Naive thymus-derived CD8-positive, alpha-beta T cell (primary cell): ENCODE data around the gene QRICH2. TPM values are rescaled to one million over a fixed set of nuclear protein-coding genes. Genes with fewer than 3 reads are reported as not detected.
"Not testable (repeated sequence)": the region's sequence is repeated elsewhere in the genome, so short reads cannot be mapped to it uniquely, and the experiment has no call there.

ENCODE experiments used
- ATAC-seq, 2 donors: fragments of 150-1000 bp; cut with Tn5 transposase in 1 of 2; sonication (Bioruptor Pico), chemical (Tn5 transposase) in 1 of 2; 1 replicate in 1 of 2; 2 replicates in 1 of 2; pipeline ENCODE4 v1.10.0; 2021; ENCODE audit warnings: mild to moderate bottlenecking in 2 of 2, moderate library complexity in 2 of 2
- POLR2A ChIA-PET: fragments of 350-600 bp; sonication (Branson Sonifier 250); formaldehyde crosslinking; loops from one replicate; lab custom pipeline; 2021; ENCODE audit warnings: antibody characterized with exemption; lab: Charles Lee
- DNase-seq, 10 donors: peaks; one replicate each; pipeline versions ENCODE4 v3.0.0 to v3.0.0-alpha.2; 2020 to 2022
- H3K27ac Mint-ChIP-seq, 10 donors: one replicate each; pipeline ENCODE4 v1.8.0; 2020 to 2022; ENCODE audit warnings: mild to moderate bottlenecking in 10 of 10, mixed read lengths in 10 of 10, moderate library complexity in 4 of 10, inconsistent platforms in 1 of 10
- H3K27me3 Mint-ChIP-seq, 5 donors: one replicate each; pipeline ENCODE4 v1.8.0; 2021 to 2022; ENCODE audit warnings: mixed read lengths in 5 of 5
- H3K36me3 Mint-ChIP-seq, 3 donors: one replicate each; pipeline ENCODE4 v1.8.0; 2020 to 2022; ENCODE audit warnings: mixed read lengths in 3 of 3, mild to moderate bottlenecking in 2 of 3, inconsistent platforms in 1 of 3
- H3K4me1 Mint-ChIP-seq, 4 donors: one replicate each; pipeline ENCODE4 v1.8.0; 2021 to 2022; ENCODE audit warnings: mixed read lengths in 4 of 4
- H3K4me3 Mint-ChIP-seq, 10 donors: one replicate each; pipeline ENCODE4 v1.8.0; 2020 to 2022; ENCODE audit warnings: mild to moderate bottlenecking in 10 of 10, mixed read lengths in 10 of 10, moderate library complexity in 6 of 10, inconsistent platforms in 1 of 10
- H3K9me3 Mint-ChIP-seq, 9 donors: one replicate each; pipeline ENCODE4 v1.8.0; 2020 to 2022; ENCODE audit warnings: mixed read lengths in 9 of 9, mild to moderate bottlenecking in 3 of 9, inconsistent platforms in 1 of 9, moderate library complexity in 1 of 9
- polyA plus RNA-seq, 3 donors: library from polyadenylated mRNA; unstranded; fragments of 300-500 nt; fragmentation: Illumina TruSeq; gene quantifications; one replicate each; pipeline ENCODE4 v1.2.3, GENCODE V29; 2021
- total RNA-seq, 8 experiments: library from RNA in 2 of 8; stranded (reverse) in 2 of 8; gene quantifications; one replicate each; pipeline ENCODE4 v1.2.3 and lab custom pipeline; 2021 to 2026

Gene QRICH2
- total and polyA plus RNA-seq, 5 experiments from 2014 or later = 0.13 to 8.3 (median 0.59) TPM

DNA sequence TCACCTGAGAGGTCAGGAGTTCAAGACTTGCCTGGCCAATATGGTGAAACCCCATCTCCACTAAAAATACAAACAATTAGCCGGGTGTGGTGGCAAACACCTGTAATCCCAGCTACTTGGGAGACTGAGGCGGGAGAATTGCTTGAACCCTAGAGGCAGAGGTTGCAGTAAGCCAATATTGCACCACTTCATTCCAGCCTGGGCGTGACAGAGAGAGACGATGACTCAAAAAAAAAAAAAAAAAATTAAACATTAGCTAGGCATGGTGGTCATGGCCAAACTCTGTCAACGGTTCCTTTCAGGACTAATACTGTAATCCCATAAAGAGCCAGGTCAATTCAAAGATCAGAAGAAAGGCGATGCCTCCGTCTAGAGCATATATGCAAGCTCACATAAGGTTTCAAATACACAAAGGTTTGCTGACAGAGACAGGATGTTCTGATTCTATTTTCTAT is 70.2 kb downstream of the QRICH2 start:
- Mint-ChIP-seq H3K27me3 (peaks cover 0 to 9% (median 0%) of the 10 kb centered on the region in 5 donors), H3K9me3 (no peaks in the 10 kb centered on the region), H3K27ac (peak overlapping the region; percentile 18 to 94 (median 76)), H3K4me3 (peak overlapping the region; percentile 80 to 94 (median 87)), H3K4me1 (peaks cover 24 to 52% (median 47%) of the 10 kb centered on the region in 4 donors), H3K36me3 (peaks cover 0 to 2% (median 0%) of the 10 kb centered on the region in 3 donors)
- no peak for ATAC-seq
- DNase-seq = peak in 2 of 10 donors; percentile 21 to 29
- POLR2A ChIA-PET = interaction anchor here (0.6 to 31.3 kb wide), 11 partner anchors 9 to 58 kb away, joined by 3 to 923 read pairs (median 6); partner anchors contain the start of gene UBALD2

DNA sequence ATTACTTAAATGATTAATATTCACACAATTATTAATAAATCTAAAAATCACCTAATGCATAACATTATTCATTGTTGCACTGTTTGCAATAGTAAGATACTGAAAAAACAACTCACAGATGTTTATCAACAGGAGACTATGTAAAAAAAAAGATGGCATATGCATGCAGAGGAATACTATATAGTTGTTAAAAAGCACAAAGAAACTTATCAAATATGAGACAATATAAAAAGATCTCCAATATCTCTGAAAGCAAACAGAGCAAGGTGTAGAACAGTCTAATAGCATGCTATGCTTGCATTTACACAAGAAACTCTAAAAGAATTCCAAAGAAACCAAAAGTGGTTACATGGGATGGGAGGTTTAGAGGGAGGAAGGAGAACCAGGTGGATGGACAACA is 71.5 kb downstream of the QRICH2 start:
- no peak for DNase-seq
- no peak overlapping the region for H3K4me3 Mint-ChIP-seq
- H3K27ac Mint-ChIP-seq = peak overlapping the region in 6 of 10 donors; percentile 50 to 85 (median 76)
- peaks cover 24 to 52% (median 47%) of the 10 kb centered on the region in 4 donors for H3K4me1 Mint-ChIP-seq
- peaks cover 0 to 9% (median 0%) of the 10 kb centered on the region in 5 donors for H3K27me3 Mint-ChIP-seq
- no peak for ATAC-seq
- H3K36me3 Mint-ChIP-seq = peaks cover 0 to 2% (median 2%) of the 10 kb centered on the region in 3 donors
- no peaks in the 10 kb centered on the region for H3K9me3 Mint-ChIP-seq
- POLR2A ChIA-PET = interaction anchor here (0.7 to 31.3 kb wide), 3 partner anchors 13 to 57 kb away, joined by 5 to 923 read pairs (median 10); partner anchors contain the start of gene UBALD2

DNA sequence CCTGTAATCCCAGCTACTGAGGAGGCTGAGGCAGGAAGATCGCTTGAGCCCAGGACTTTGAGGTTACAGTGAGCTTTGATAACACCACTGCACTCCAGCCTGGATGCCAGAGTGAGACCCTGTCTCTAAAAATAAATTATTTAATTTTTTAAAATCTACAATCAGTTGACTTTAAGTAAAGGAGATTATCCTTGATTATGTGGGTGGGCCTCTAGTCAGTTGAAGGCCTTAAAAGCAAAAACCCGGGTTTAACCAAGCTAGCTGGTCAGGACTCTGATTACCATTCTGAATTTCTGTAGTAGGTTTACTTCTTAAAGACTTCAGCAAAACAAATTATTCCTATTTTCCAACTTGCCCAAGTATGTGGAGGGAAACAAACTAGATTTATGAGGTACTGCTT is 72.2 kb downstream of the QRICH2 start:
- peaks cover 0 to 2% (median 2%) of the 10 kb centered on the region in 3 donors for H3K36me3 Mint-ChIP-seq
- H3K4me1 Mint-ChIP-seq = peaks cover 19 to 47% (median 42%) of the 10 kb centered on the region in 4 donors
- H3K27ac Mint-ChIP-seq = peak overlapping the region in 7 of 10 donors; percentile 10 to 85 (median 67)
- peaks cover 0 to 3% (median 0%) of the 10 kb centered on the region in 5 donors for H3K27me3 Mint-ChIP-seq
- H3K9me3 Mint-ChIP-seq = no peaks in the 10 kb centered on the region
- DNase-seq (no peak), ATAC-seq (no peak)
- H3K4me3 Mint-ChIP-seq = no peak overlapping the region
- POLR2A ChIA-PET = interaction anchor here (0.7 to 31.3 kb wide), 2 partner anchors 14 to 28 kb away, joined by 5 to 923 read pairs; partner anchors contain the start of gene UBALD2

DNA sequence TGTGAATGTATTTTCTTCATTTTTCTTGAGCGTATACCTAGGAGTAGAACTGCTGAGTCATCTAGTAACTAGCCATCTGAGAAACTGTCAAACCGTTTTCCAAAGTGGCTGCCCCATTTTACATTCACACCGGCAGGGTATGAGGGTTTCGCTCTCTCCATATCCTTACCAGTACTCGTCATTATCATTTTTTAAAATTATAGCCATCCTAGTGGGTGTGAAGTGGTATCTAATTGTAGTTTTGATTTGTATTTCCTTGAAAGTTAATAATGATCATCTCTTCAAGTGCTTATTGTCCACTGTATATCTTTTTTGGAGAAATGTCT is 73.8 kb downstream of the QRICH2 start:
- Mint-ChIP-seq H3K36me3 (peaks cover 0 to 12% (median 4%) of the 10 kb centered on the region in 3 donors), H3K27me3 (peaks cover 0 to 2% (median 0%) of the 10 kb centered on the region in 5 donors), H3K27ac (peak overlapping the region in 7 of 10 donors; percentile 17 to 85 (median 66)), H3K4me3 (no peak overlapping the region), H3K9me3 (no peaks in the 10 kb centered on the region), H3K4me1 (peaks cover 21 to 55% (median 47%) of the 10 kb centered on the region in 4 donors)
- no peak for DNase-seq
- POLR2A ChIA-PET = interaction anchor here (1.3 to 1.6 kb wide), 2 partner anchors 31 to 33 kb away, joined by 3 read pairs; partner anchors contain the start of gene UBALD2
- no peak for ATAC-seq

DNA sequence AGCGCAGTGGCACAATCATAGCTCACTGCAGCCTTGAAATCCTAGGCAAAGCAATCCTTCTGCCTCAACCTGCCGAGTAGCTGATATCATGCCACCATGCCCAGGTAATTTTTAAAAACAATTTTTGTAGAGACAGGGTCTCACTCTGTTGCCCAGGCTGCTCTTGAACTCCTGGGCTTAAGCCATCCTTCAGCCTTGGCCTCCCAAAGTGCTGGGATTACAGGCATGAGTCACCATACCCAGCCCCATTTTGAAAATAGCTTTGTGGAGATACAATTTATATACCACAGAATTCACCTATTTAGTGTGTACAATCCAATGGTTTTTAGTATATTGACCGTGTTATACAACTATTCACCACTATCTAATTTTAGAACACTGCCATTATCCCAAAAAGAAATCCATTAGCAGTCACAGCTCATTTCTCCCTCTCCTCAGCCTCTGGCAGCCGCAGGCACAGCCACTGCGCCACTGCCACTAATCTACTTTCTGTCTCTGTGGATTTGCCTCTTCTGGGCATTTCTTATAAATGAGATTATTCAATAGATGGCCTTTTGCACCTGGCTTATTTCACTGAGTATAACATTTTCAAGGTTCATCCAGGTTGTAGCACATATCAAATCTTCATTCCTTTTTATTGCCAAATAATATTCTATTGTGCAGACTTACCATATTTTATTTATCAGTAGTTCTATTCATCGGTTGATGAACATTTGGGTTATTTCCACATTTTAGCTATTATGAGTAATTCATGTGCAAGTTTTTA is 74.3 kb downstream of the QRICH2 start:
- peaks cover 3 to 15% (median 4%) of the 10 kb centered on the region in 3 donors for H3K36me3 Mint-ChIP-seq
- H3K27ac Mint-ChIP-seq = peak overlapping the region in 7 of 10 donors; percentile 23 to 85 (median 66)
- no peaks in the 10 kb centered on the region for H3K9me3 Mint-ChIP-seq
- peaks cover 23 to 56% (median 47%) of the 10 kb centered on the region in 4 donors for H3K4me1 Mint-ChIP-seq
- no peak for DNase-seq
- POLR2A ChIA-PET = interaction anchor here (0.7 to 1.6 kb wide), 5 partner anchors 9 to 34 kb away, joined by 3 to 5 read pairs (median 3); partner anchors contain the start of gene UBALD2
- H3K4me3 Mint-ChIP-seq = peak overlapping the region in 1 of 10 donors; percentile 5
- ATAC-seq = no peak
- no peaks in the 10 kb centered on the region for H3K27me3 Mint-ChIP-seq

DNA sequence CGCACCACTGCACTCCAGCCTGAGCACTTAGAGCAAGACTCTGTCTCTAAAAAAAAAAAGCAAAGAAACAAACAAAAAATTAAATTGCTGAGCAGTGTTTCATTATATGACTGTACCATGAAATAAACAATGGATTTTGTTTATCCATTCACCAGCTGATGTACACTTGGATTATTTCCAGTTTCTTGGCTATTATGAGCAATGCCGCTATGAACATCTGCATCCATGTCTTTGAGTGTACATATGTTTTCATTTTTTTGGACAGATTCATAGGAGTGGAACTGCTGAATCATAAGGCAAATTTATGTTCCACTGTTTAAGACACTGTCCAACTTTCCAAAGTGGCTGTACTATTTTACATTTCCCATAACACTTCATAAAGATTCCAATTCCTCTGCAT is 75.7 kb downstream of the QRICH2 start:
- H3K9me3 Mint-ChIP-seq = no peaks in the 10 kb centered on the region
- DNase-seq (no peak), ATAC-seq (no peak)
- H3K27me3 Mint-ChIP-seq = no peaks in the 10 kb centered on the region
- POLR2A ChIA-PET = interaction anchor here (1.5 kb wide), 1 partner anchor 12 kb away, joined by 4 read pairs; no protein-coding TSS in a partner anchor
- peaks cover 3 to 15% (median 4%) of the 10 kb centered on the region in 3 donors for H3K36me3 Mint-ChIP-seq
- peak overlapping the region in 5 of 10 donors; percentile 4 to 60 (median 31) for H3K27ac Mint-ChIP-seq
- peaks cover 21 to 48% (median 41%) of the 10 kb centered on the region in 4 donors for H3K4me1 Mint-ChIP-seq
- no peak overlapping the region for H3K4me3 Mint-ChIP-seq

DNA sequence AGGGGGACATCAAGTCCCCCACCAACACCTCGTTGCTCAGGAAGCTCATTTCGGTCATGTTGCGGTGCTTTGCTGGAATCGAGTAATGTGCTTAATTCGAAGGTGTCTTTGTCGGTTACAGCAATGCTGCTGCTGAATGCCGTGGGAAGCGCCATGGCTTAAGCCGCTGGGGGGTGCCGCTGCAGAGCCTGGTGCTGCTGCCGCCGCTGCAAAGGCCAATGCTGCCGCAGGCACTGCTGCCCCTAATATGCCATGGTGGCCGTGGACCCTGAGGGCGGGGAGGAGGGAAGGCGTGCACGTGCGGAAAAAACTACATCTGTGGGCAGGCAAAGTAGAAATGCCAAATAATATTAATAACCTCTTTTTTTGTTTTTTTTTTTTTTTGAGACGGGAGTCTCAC is 81.3 kb downstream of the QRICH2 start:
- POLR2A ChIA-PET, ATAC-seq, DNase-seq, H3K27me3 Mint-ChIP-seq, H3K9me3 Mint-ChIP-seq, H3K4me3 Mint-ChIP-seq: not testable (repeated sequence)
- Mint-ChIP-seq H3K36me3 (peaks cover 3 to 17% (median 8%) of the 10 kb centered on the region in 3 donors), H3K27ac (peak overlapping the region in 8 of 10 donors; percentile 13 to 87 (median 54)), H3K4me1 (peaks cover 19 to 48% (median 29%) of the 10 kb centered on the region in 4 donors)

DNA sequence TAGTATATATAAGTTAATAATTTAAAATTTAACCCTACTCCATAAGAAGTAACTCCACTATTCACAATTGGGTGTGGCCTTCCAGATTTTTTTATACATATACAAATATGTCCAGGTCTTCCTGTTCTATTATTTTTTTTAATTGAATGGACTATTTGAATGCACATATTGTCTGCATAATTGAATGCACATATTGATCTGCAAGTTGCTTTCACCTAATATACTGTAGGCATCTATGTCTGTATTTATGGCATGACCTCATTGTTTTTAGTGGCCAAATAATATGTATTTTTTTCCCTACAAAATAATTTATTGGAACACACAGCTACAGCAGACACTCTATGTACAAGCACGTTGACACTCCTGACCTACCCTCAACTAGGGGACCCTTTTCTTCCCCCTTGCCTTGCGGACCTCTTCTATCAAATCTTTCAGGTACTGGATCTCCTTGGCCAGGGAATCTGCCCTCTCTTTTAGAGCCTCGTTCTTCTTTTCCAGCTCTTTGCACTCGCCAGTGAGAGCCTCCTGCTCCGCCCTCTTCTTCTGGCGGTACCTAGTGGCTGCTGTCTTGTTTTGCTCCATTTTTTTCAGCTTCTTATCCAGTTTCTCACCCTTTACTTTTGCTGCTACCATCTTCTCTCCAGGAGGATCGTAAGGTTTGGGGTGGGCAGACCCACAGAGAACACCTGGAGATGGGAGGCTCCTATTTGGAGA is 82.5 kb downstream of the QRICH2 start:
- peaks cover 23 to 51% (median 35%) of the 10 kb centered on the region in 4 donors for H3K4me1 Mint-ChIP-seq
- H3K27me3 Mint-ChIP-seq, H3K9me3 Mint-ChIP-seq, H3K4me3 Mint-ChIP-seq, DNase-seq, ATAC-seq: not testable (repeated sequence)
- H3K36me3 Mint-ChIP-seq = peaks cover 3 to 23% (median 10%) of the 10 kb centered on the region in 3 donors
- peak overlapping the region in 7 of 10 donors; percentile 35 to 79 (median 59) for H3K27ac Mint-ChIP-seq
- POLR2A ChIA-PET = interaction anchor here (1.8 kb wide), 1 partner anchor 8 kb away, joined by 5 read pairs; no protein-coding TSS in a partner anchor

Other genes with a start within 250 kb of the QRICH2 start
- gene SRP68, start 235.8 kb downstream of the QRICH2 start, total RNA-seq = 10 to 100 TPM; 79.7 to 80.5 TPM
- gene SRP68, start 235.8 kb downstream of the QRICH2 start, polyA plus RNA-seq = 10 to 100 TPM; 53.3 to 79.1 (median 64.5) TPM
- not detected for gene GALR2, start 233.5 kb downstream of the QRICH2 start, total RNA-seq
- gene GALR2, start 233.5 kb downstream of the QRICH2 start, polyA plus RNA-seq = under 1 TPM in 1 of 3 donors, not detected in 2; 0.70 TPM
- gene ZACN, start 229.1 kb downstream of the QRICH2 start, total RNA-seq = under 1 TPM in 1 of 2 experiments, not detected in 1; 0.21 TPM
- 1 to 10 TPM in 2 of 3 donors, not detected in 1; 1.9 to 4.6 TPM for gene ZACN, start 229.1 kb downstream of the QRICH2 start, polyA plus RNA-seq
- gene EXOC7, start 204.5 kb downstream of the QRICH2 start, total RNA-seq = 100 to 1,000 TPM; 199 to 210 TPM
- gene EXOC7, start 204.5 kb downstream of the QRICH2 start, polyA plus RNA-seq = 10 to 100 TPM; 46.0 to 62.6 (median 49.0) TPM
- 1 to 10 TPM; 3.4 to 3.7 TPM for gene FOXJ1, start 167.0 kb downstream of the QRICH2 start, total RNA-seq
- gene FOXJ1, start 167.0 kb downstream of the QRICH2 start, polyA plus RNA-seq = 1 to 10 TPM in 2 of 3 donors, under 1 TPM in 1; 0.28 to 2.8 (median 1.8) TPM
- gene RNF157, start 67.8 kb downstream of the QRICH2 start, total RNA-seq = 10 to 100 TPM; 46.1 to 46.4 TPM
- gene RNF157, start 67.8 kb downstream of the QRICH2 start, polyA plus RNA-seq = 10 to 100 TPM in 2 of 3 donors, 1 to 10 TPM in 1; 4.9 to 29.4 (median 10.5) TPM
- gene UBALD2, start 42.9 kb downstream of the QRICH2 start, total RNA-seq = 100 to 1,000 TPM; 111 to 122 TPM
- gene UBALD2, start 42.9 kb downstream of the QRICH2 start, polyA plus RNA-seq = 1 to 10 TPM; 6.6 to 9.7 (median 8.2) TPM
- 10 to 100 TPM; 42.5 to 44.7 TPM for gene PRPSAP1, start 45.6 kb upstream of the QRICH2 start, total RNA-seq
- gene PRPSAP1, start 45.6 kb upstream of the QRICH2 start, polyA plus RNA-seq = 10 to 100 TPM; 37.9 to 62.9 (median 54.7) TPM
- gene SPHK1, start 76.3 kb upstream of the QRICH2 start, total RNA-seq = under 1 TPM; 0.85 to 0.91 TPM
- under 1 TPM in 2 of 3 donors, not detected in 1; 0.31 to 0.37 TPM for gene SPHK1, start 76.3 kb upstream of the QRICH2 start, polyA plus RNA-seq
- gene UBE2O, start 144.9 kb upstream of the QRICH2 start, total RNA-seq = 10 to 100 TPM; 49.7 to 50.4 TPM
- gene UBE2O, start 144.9 kb upstream of the QRICH2 start, polyA plus RNA-seq = 10 to 100 TPM in 2 of 3 donors, 1 to 10 TPM in 1; 8.8 to 14.4 (median 10.6) TPM
- gene AANAT, start 159.3 kb upstream of the QRICH2 start, total RNA-seq = not detected
- not detected for gene AANAT, start 159.3 kb upstream of the QRICH2 start, polyA plus RNA-seq
- gene RHBDF2, start 193.1 kb upstream of the QRICH2 start, total RNA-seq = 10 to 100 TPM; 59.4 to 62.4 TPM
- gene RHBDF2, start 193.1 kb upstream of the QRICH2 start, polyA plus RNA-seq = 10 to 100 TPM in 1 of 3 donors, 1 to 10 TPM in 2; 4.8 to 10.2 (median 6.2) TPM
- 1 to 10 TPM in 1 of 2 experiments, under 1 TPM in 1; 0.52 to 2.1 TPM for gene CYGB, start 229.4 kb upstream of the QRICH2 start, total RNA-seq
- gene CYGB, start 229.4 kb upstream of the QRICH2 start, polyA plus RNA-seq = 1 to 10 TPM in 1 of 3 donors, under 1 TPM in 2; 0.40 to 1.0 (median 0.53) TPM
- 1 to 10 TPM; 4.0 to 5.3 TPM for gene PRCD, start 231.8 kb upstream of the QRICH2 start, total RNA-seq
- gene PRCD, start 231.8 kb upstream of the QRICH2 start, polyA plus RNA-seq = 10 to 100 TPM in 1 of 3 donors, 1 to 10 TPM in 2; 5.0 to 11.4 (median 7.1) TPM